CD4-positive, alpha-beta T cell (primary cell): ENCODE data around the gene E2F1. TPM values are rescaled to one million over a fixed set of nuclear protein-coding genes. Genes with fewer than 3 reads are reported as not detected.
"Not testable (repeated sequence)": the region's sequence is repeated elsewhere in the genome, so short reads cannot be mapped to it uniquely, and the experiment has no call there.

Source experiments
- ATAC-seq: fragments of 200-7000 bp; cut with Tn5 transposase; one replicate; pipeline ENCODE4 v1.10.0; 2022; ENCODE audit warnings: mild to moderate bottlenecking; ENCODE audit not compliant: poor library complexity
- CTCF ChIA-PET: fragments of 350-600 bp; sonication (Branson Sonifier 250); formaldehyde crosslinking; loops from one replicate; lab custom pipeline; 2021; ENCODE audit warnings: antibody characterized with exemption, inconsistent platforms; lab: Charles Lee
- POLR2A ChIA-PET: fragments of 350-600 bp; sonication (Branson Sonifier 250); formaldehyde crosslinking; loops from one replicate; lab custom pipeline; 2021; ENCODE audit warnings: antibody characterized with exemption, inconsistent platforms; lab: Charles Lee
- DNase-seq, 14 experiments: peaks; one replicate each; pipeline ENCODE4 v3.0.0-alpha.2; 2013 to 2020; ENCODE audit warnings: mixed read lengths in 2 of 14
- H3K27ac ChIP-seq, 2 donors: one replicate each; pipeline versions ENCODE4 v1.5.1 to v1.7.0; 2013; ENCODE audit warnings: low read length in 2 of 2, low read depth in 1 of 2, mild to moderate bottlenecking in 1 of 2
- H3K27me3 ChIP-seq, 2 experiments: 1 replicate in 1 of 2; 2 replicates in 1 of 2; pipeline versions ENCODE4 v1.6.1 to v1.7.0; 2013; ENCODE audit warnings: low read length in 2 of 2, control low read depth in 1 of 2, mild to moderate bottlenecking in 1 of 2, moderate library complexity in 1 of 2; ENCODE audit not compliant: insufficient read depth in 2 of 2, control insufficient read depth in 1 of 2
- H3K36me3 ChIP-seq: one replicate; pipeline ENCODE4 v1.6.1; 2013; ENCODE audit warnings: low read length, control low read depth; ENCODE audit not compliant: insufficient read depth
- H3K4me1 ChIP-seq: one replicate; pipeline ENCODE4 v1.6.1; 2013; ENCODE audit warnings: low read length, control low read depth; ENCODE audit not compliant: insufficient read depth
- H3K4me3 ChIP-seq: one replicate; pipeline ENCODE4 v1.5.1; 2013; ENCODE audit warnings: mild to moderate bottlenecking, low read length, moderate library complexity
- H3K9me3 ChIP-seq, 2 experiments: 1 replicate in 1 of 2; 2 replicates in 1 of 2; pipeline versions ENCODE4 v1.6.1 to v1.7.0; 2013; ENCODE audit warnings: low read length in 2 of 2, mild to moderate bottlenecking in 2 of 2, control low read depth in 1 of 2, moderate library complexity in 1 of 2; ENCODE audit not compliant: control insufficient read depth in 1 of 2, insufficient read depth in 1 of 2
- H3K27ac Mint-ChIP-seq: one replicate; pipeline ENCODE4 v1.8.0; 2020; ENCODE audit warnings: mixed read lengths
- H3K27me3 Mint-ChIP-seq: one replicate; pipeline ENCODE4 v1.8.0; 2021; ENCODE audit warnings: mixed read lengths
- H3K36me3 Mint-ChIP-seq: one replicate; pipeline ENCODE4 v1.8.0; 2021; ENCODE audit warnings: low read depth, mixed read lengths
- H3K4me1 Mint-ChIP-seq: one replicate; pipeline ENCODE4 v1.8.0; 2021; ENCODE audit warnings: low read depth, mixed read lengths
- H3K4me3 Mint-ChIP-seq: one replicate; pipeline ENCODE4 v1.8.0; 2020; ENCODE audit warnings: mild to moderate bottlenecking, mixed read lengths
- H3K9me3 Mint-ChIP-seq: one replicate; pipeline ENCODE4 v1.8.0; 2020; ENCODE audit warnings: mixed read lengths
- CTCF ChIP-seq: fragments of 200-600 bp; IDR thresholded peaks from one replicate; pipeline ENCODE4 v1.8.0; 2022; ENCODE audit warnings: antibody characterized with exemption, mild to moderate bottlenecking
- intact Hi-C, 2 experiments: fragments of 100-400 bp; cut with DNase I in 1 of 2; cut with micrococcal nuclease in 1 of 2; formaldehyde crosslinking; loops; one replicate each; pipeline versions ENCODE4 v1.15.1 to v1.9.0; 2023 to 2025; cut with DNase I, micrococcal nuclease
- total RNA-seq, 174 experiments: library from RNA in 2 of 174; stranded (reverse) in 2 of 174; gene quantifications; one replicate each; pipeline ENCODE4 v1.2.3 and lab custom pipeline; 2021 to 2026

E2F1 gene
- total RNA-seq, 2 experiments from 2014 or later, result 1.2 to 1.6 TPM

DNA sequence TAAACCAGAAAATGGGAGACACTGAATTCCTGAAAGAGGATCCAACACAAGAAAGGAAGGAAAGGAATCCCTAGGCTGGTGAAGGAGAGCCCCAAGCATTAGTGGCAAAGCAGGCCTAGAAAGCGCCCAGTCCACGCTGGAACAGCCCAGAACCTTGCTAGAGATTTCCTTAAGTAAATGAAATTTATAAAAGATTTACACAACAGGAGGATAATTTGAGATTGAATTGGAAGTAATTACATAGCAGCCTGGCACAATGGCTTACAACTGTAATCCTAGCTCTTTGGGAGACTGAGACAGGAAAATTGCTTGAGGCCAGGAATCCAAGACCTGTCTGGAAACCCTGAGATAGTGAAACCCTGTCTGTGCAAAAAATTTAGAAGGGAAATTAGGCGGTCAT, 50.8 kb downstream of the E2F1 start:
- POLR2A ChIA-PET, result no interaction called here
- H3K4me1 ChIP-seq, result peaks cover 11% of the 10 kb centered on the region
- H3K27ac ChIP-seq, result no peak overlapping the region
- no peaks in the 10 kb centered on the region for H3K9me3 ChIP-seq
- CTCF ChIA-PET, result interaction anchor here (1.4 kb wide), 1 partner anchor 33 kb away, joined by 4 read pairs; no protein-coding TSS in a partner anchor
- Mint-ChIP-seq H3K27ac (no peak overlapping the region), H3K27me3 (no peaks in the 10 kb centered on the region), H3K36me3 (peaks cover 74% of the 10 kb centered on the region), H3K9me3 (no peaks in the 10 kb centered on the region), H3K4me3 (no peak overlapping the region), H3K4me1 (peaks cover 6% of the 10 kb centered on the region)
- TF ChIP-seq CTCF, result no peak
- H3K27me3 ChIP-seq, result no peaks in the 10 kb centered on the region
- intact Hi-C loops, result no loop called here
- peaks cover 53% of the 10 kb centered on the region for H3K36me3 ChIP-seq
- ATAC-seq, result no peak
- no peak overlapping the region for H3K4me3 ChIP-seq
- DNase-seq, result no peak

DNA sequence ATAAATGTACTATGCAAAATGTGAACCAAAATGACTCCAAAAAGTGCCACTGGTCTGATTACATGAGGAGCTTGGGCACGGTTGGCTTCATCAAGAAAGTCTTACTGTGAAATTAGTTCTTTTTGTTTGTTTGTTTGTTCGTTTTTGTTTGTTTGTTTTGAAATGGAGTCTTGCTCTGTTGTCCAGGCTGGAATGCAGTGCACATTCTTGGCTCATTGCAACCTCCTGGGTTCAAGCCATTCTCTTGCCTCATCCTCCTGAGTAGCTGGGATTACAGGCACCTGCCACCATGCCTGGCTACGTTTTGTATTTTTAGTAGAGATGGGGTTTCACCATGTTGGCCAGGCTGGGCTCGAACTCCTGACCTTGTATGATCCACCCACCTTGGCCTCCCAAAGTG, 54.3 kb downstream of the E2F1 start:
- POLR2A ChIA-PET, DNase-seq, H3K9me3 ChIP-seq, ATAC-seq, H3K4me1 Mint-ChIP-seq, intact Hi-C loops, H3K27ac ChIP-seq, H3K9me3 Mint-ChIP-seq, H3K4me3 Mint-ChIP-seq, H3K27me3 Mint-ChIP-seq, H3K27me3 ChIP-seq, H3K27ac Mint-ChIP-seq, H3K4me3 ChIP-seq: not testable (repeated sequence)
- Histone ChIP-seq H3K36me3 (peaks cover 58% of the 10 kb centered on the region), H3K4me1 (peaks cover 11% of the 10 kb centered on the region)
- H3K36me3 Mint-ChIP-seq, result peaks cover 76% of the 10 kb centered on the region
- CTCF ChIA-PET, result interaction anchor here (0.6 to 1.9 kb wide), 3 partner anchors 12 to 36 kb away, joined by 3 to 4 read pairs (median 4); no protein-coding TSS in a partner anchor

DNA sequence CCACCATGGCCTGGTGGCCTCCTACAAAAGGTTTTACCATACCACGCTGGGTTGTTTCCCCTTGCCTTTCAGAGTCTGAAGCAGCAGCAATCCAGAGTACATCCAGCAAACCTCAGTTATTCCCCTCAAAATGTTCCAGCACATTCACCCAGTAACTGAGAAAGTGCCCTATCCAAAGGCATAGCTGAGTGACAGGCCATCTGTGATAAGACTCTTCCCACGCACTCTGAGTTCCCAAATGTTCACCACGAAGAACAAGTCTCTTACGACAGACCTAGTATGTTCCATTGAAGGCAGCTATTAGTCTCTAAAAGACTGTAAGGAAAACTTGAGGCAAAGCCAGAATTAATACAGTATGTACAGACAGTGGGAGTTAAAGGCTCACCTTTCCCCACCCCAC, 55.7 kb downstream of the E2F1 start:
- Mint-ChIP-seq H3K36me3 (peaks cover 81% of the 10 kb centered on the region), H3K9me3 (no peaks in the 10 kb centered on the region), H3K4me1 (peaks cover 6% of the 10 kb centered on the region), H3K27me3 (no peaks in the 10 kb centered on the region), H3K4me3 (no peak overlapping the region), H3K27ac (no peak overlapping the region)
- no peak for TF ChIP-seq CTCF
- intact Hi-C loops, result no loop called here
- POLR2A ChIA-PET, result no interaction called here
- ATAC-seq (no peak), DNase-seq (no peak)
- CTCF ChIA-PET, result no interaction called here
- H3K9me3 ChIP-seq, result no peaks in the 10 kb centered on the region
- peaks cover 60% of the 10 kb centered on the region for H3K36me3 ChIP-seq
- H3K4me1 ChIP-seq, result peaks cover 11% of the 10 kb centered on the region
- H3K27ac ChIP-seq, result no peak overlapping the region
- H3K4me3 ChIP-seq, result no peak overlapping the region
- no peaks in the 10 kb centered on the region for H3K27me3 ChIP-seq

- Histone ChIP-seq H3K9me3 (no peaks in the 10 kb centered on the region), H3K36me3 (peaks cover 61% of the 10 kb centered on the region), H3K4me3 (no peak overlapping the region), H3K4me1 (peaks cover 14% of the 10 kb centered on the region), H3K27ac (no peak overlapping the region), H3K27me3 (no peaks in the 10 kb centered on the region)
- peaks cover 82% of the 10 kb centered on the region for H3K36me3 Mint-ChIP-seq
- intact Hi-C loops, result no loop called here
- no peak overlapping the region for H3K4me3 Mint-ChIP-seq
- ChIA-PET CTCF (no interaction called here), POLR2A (no interaction called here)
- H3K27me3 Mint-ChIP-seq, result no peaks in the 10 kb centered on the region
- DNase-seq, result no peak
- no peak for ATAC-seq
- H3K9me3 Mint-ChIP-seq, result no peaks in the 10 kb centered on the region
- H3K4me1 Mint-ChIP-seq, result peaks cover 6% of the 10 kb centered on the region
- no peak for TF ChIP-seq CTCF
- H3K27ac Mint-ChIP-seq, result no peak overlapping the region
These were observed 56.2 kb downstream of the E2F1 start for GRCh38 chr20:33629979-33630378.
